ENCODE results near the gene RCOR1.

RCOR1 gene

GRCh38 chr14:102591944-102592762, at the start of gene RCOR1:
TSS of gene RCOR1 (plus strand) at chr14:102592649. CDS start at chr14:102592887, 238 bp downstream.
- TF ChIP-seq GATA1 (IDR thresholded peaks at IDR 0.05; ENCODE audit: low read depth, low read length) (no peak), POLR2A (IDR thresholded peaks at IDR 0.05; ENCODE audit: low read length) (peak; percentile 53)
- DNase-seq: peak; percentile 98 to 99

- no peak for DNase-seq
- TF ChIP-seq POLR2A (IDR thresholded peaks at IDR 0.05; ENCODE audit: low read length) (no peak), GATA1 (IDR thresholded peaks at IDR 0.05; ENCODE audit: low read depth, low read length) (no peak)
These were observed 48.3 kb upstream of the RCOR1 start for GRCh38 chr14:102544046-102544746.

GRCh38 chr14:102544747-102545460, 47.5 kb upstream of the RCOR1 start:
- no peak for TF ChIP-seq GATA1 (IDR thresholded peaks at IDR 0.05; ENCODE audit: low read depth, low read length)
- TF ChIP-seq POLR2A (IDR thresholded peaks at IDR 0.05; ENCODE audit: low read length): no peak
- DNase-seq: peak; percentile 54 to 60

GRCh38 chr14:102545461-102546265, 46.8 kb upstream of the RCOR1 start:
- peak in 1 of 2 experiments; percentile 27 for DNase-seq
- TF ChIP-seq POLR2A (IDR thresholded peaks at IDR 0.05; ENCODE audit: low read length) (no peak), GATA1 (IDR thresholded peaks at IDR 0.05; ENCODE audit: low read depth, low read length) (no peak)

GRCh38 chr14:102548616-102549240, 43.7 kb upstream of the RCOR1 start:
- TF ChIP-seq GATA1 (IDR thresholded peaks at IDR 0.05; ENCODE audit: low read depth, low read length) (no peak), POLR2A (IDR thresholded peaks at IDR 0.05; ENCODE audit: low read length) (no peak)
- no peak for DNase-seq

GRCh38 chr14:102550927-102551401, 41.5 kb upstream of the RCOR1 start:
- peak in 1 of 2 experiments; percentile 70 for DNase-seq

- TF ChIP-seq POLR2A (IDR thresholded peaks at IDR 0.05; ENCODE audit: low read length) (no peak), GATA1 (IDR thresholded peaks at IDR 0.05; ENCODE audit: low read depth, low read length) (no peak)
- peak; percentile 85 to 87 for DNase-seq
These were observed 40.3 kb upstream of the RCOR1 start for GRCh38 chr14:102551995-102552705.

- DNase-seq: peak; percentile 78
- no peak for TF ChIP-seq GATA1 (IDR thresholded peaks at IDR 0.05; ENCODE audit: low read depth, low read length)
- no peak for TF ChIP-seq POLR2A (IDR thresholded peaks at IDR 0.05; ENCODE audit: low read length)
These were observed 37.3 kb upstream of the RCOR1 start for GRCh38 chr14:102554821-102555819.

GRCh38 chr14:102556098-102556677, 36.3 kb upstream of the RCOR1 start:
- no peak for DNase-seq
- TF ChIP-seq POLR2A (IDR thresholded peaks at IDR 0.05; ENCODE audit: low read length) (no peak), GATA1 (IDR thresholded peaks at IDR 0.05; ENCODE audit: low read depth, low read length) (no peak)

GRCh38 chr14:102557434-102558226, 34.8 kb upstream of the RCOR1 start:
- TF ChIP-seq GATA1 (IDR thresholded peaks at IDR 0.05; ENCODE audit: low read depth, low read length) (no peak), POLR2A (IDR thresholded peaks at IDR 0.05; ENCODE audit: low read length) (no peak)
- no peak for DNase-seq

All from erythroblast (primary cell).